GM12864 (cell line): ENCODE measurements around the gene TBX6.

Experiments used
- DNase-seq: peaks from one replicate; pipeline ENCODE4 v3.0.0-alpha.2; 2011; ENCODE audit warnings: low read depth
- H3K4me3 ChIP-seq: 2 replicates; pipeline ENCODE4 v1.5.1; 2011; ENCODE audit warnings: mild to moderate bottlenecking, low read depth, low read length, control low read depth
- CTCF ChIP-seq: IDR thresholded peaks from 2 replicates; pipeline ENCODE4 v1.5.1; 2011; ENCODE audit warnings: low read depth, mild to moderate bottlenecking, moderate library complexity, low read length, control low read depth, inconsistent platforms; ENCODE audit errors: missing control alignments

The TBX6 gene

GRCh38 chr16:30091474-30092372 lies at the start of gene TBX6:
TBX6 (minus strand) TSS chr16:30091924; CDS start chr16:30091193, 731 bp downstream.
- peak; percentile 65 for DNase-seq
- TF ChIP-seq CTCF, result peak; percentile 78

GRCh38 chr16:30139583-30140481 lies 48.1 kb upstream of the TBX6 start:
- DNase-seq, result no peak
- H3K4me3 ChIP-seq, result no peak overlapping the region
- TF ChIP-seq CTCF, result no peak

More at GRCh38 chr16:30091474-30092372, at the start of gene TBX6:
- peak within 1 kb of the TSS; percentile 64 for H3K4me3 ChIP-seq

- H3K4me3 ChIP-seq, result no peak overlapping the region
- no peak for TF ChIP-seq CTCF
- DNase-seq, result no peak
Observed at GRCh38 chr16:30137897-30138296, 46.2 kb upstream of the TBX6 start.

GRCh38 chr16:30136971-30137605 lies 45.4 kb upstream of the TBX6 start:
- no peak overlapping the region for H3K4me3 ChIP-seq
- TF ChIP-seq CTCF, result no peak
- DNase-seq, result no peak

GRCh38 chr16:30132591-30132990 lies 40.9 kb upstream of the TBX6 start:
- H3K4me3 ChIP-seq, result no peak overlapping the region
- no peak for TF ChIP-seq CTCF
- DNase-seq, result no peak

- no peak overlapping the region for H3K4me3 ChIP-seq
- no peak for DNase-seq
- TF ChIP-seq CTCF, result no peak
Observed at GRCh38 chr16:30131869-30132475, 40.2 kb upstream of the TBX6 start.
